Right lobe of liver (tissue), 4 donors: ENCODE data around the gene DNAH14.

Source experiments
- POLR2A ChIP-seq: fragments of 450-650 bp; IDR thresholded peaks from one replicate; pipeline ENCODE4 v1.6.1; 2017; ENCODE audit warnings: antibody characterized with exemption, mild to moderate bottlenecking
- TF ChIP-seq, protein P1 (sequence below), 4 donors: fragments of 200-600 bp in 3 of 4; fragments of 450-650 bp in 1 of 4; IDR thresholded peaks; one replicate each; pipeline versions ENCODE4 v1.5.1 to v1.8.0; 2016 to 2022; ENCODE audit warnings: antibody characterized with exemption in 4 of 4, mild to moderate bottlenecking in 2 of 4
- donor health status: DM: no; HTN: no; CAD: no.
- donor health status: DM: no; HTN: no; CAD: no.
- donor health status: DM: no; HTN: yes; CAD: no.

DNA sequence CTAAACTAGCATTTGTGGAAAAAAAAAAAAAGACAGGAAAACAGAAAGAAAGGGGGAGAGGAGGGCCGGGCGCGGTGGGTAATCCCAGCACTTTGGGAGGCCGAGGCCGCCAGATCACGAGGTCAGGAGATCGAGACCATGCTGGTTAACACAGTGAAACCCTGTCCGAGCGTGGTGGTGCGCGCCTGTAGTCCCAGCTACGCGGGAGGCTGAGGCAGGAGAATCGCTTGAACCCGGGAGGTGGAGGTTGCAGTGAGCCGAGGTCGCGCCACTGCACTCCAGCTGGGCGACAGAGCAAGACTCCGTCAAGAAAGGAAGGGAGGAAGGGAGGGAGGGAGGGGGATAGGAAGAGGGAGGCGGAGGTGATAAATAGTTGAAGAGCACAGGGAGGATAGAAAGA lies 443.7 kb downstream of the DNAH14 start:
- TF ChIP-seq, protein P1, sequence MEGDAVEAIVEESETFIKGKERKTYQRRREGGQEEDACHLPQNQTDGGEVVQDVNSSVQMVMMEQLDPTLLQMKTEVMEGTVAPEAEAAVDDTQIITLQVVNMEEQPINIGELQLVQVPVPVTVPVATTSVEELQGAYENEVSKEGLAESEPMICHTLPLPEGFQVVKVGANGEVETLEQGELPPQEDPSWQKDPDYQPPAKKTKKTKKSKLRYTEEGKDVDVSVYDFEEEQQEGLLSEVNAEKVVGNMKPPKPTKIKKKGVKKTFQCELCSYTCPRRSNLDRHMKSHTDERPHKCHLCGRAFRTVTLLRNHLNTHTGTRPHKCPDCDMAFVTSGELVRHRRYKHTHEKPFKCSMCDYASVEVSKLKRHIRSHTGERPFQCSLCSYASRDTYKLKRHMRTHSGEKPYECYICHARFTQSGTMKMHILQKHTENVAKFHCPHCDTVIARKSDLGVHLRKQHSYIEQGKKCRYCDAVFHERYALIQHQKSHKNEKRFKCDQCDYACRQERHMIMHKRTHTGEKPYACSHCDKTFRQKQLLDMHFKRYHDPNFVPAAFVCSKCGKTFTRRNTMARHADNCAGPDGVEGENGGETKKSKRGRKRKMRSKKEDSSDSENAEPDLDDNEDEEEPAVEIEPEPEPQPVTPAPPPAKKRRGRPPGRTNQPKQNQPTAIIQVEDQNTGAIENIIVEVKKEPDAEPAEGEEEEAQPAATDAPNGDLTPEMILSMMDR (IDR thresholded peaks at IDR 0.05) = no peak
- no peak for TF ChIP-seq POLR2A
